Measurements from ENCODE around the gene ADPRS. TPM values are rescaled to one million over a fixed set of nuclear protein-coding genes. Genes with fewer than 3 reads are reported as not detected.

Gene ADPRS
- total RNA-seq, 5 donors from 2014 or later (not counting 1 experiment from before 2014, with no cell fraction given), result 19.0 to 30.2 (median 28.1) TPM

GRCh38 chr1:36081926-36082485 lies 6.7 kb upstream of the ADPRS start:
- no peak overlapping the region for H3K4me3 ChIP-seq (ENCODE audit: control insufficient read depth in 1 of 2, extremely low read depth in 1 of 2, low read length in 1 of 2)
- ATAC-seq (replicated peaks in 1 of 4) (no peak), DNase-seq (no peak)
- Mint-ChIP-seq H3K9me3 (no peaks in the 10 kb centered on the region), H3K27me3 (peaks cover 23 to 44% of the 10 kb centered on the region in 2 donors), H3K27ac (no peak overlapping the region), H3K4me3 (no peak overlapping the region), H3K36me3 (no peaks in the 10 kb centered on the region), H3K4me1 (peaks cover 3 to 5% (median 3%) of the 10 kb centered on the region in 3 donors)
- peaks cover 0 to 50% of the 10 kb centered on the region in 2 experiments for H3K27me3 ChIP-seq (replicated peaks in 1 of 2; ENCODE audit: control insufficient read depth in 2 of 2, extremely low read depth in 1 of 2, insufficient read depth in 2 of 2, low read length in 1 of 2)
- POLR2A ChIA-PET, result no interaction called here
- H3K36me3 ChIP-seq (ENCODE audit: control insufficient read depth in 2 of 2, extremely low read depth in 1 of 2, insufficient read depth in 1 of 2, low read length in 1 of 2), result no peaks in the 10 kb centered on the region
- WGBS (ENCODE audit: insufficient coverage), result no CpG with 5 or more reads among the region's 3 CpGs
- H3K4me1 ChIP-seq (ENCODE audit: control insufficient read depth in 1 of 2, extremely low read depth in 1 of 2, insufficient read depth in 2 of 2, low read length in 2 of 2), result peaks cover 0 to 7% of the 10 kb centered on the region in 2 experiments
- CTCF ChIA-PET, result no interaction called here
- H3K9me3 ChIP-seq, result no peaks in the 10 kb centered on the region
- no peak overlapping the region for H3K27ac ChIP-seq (ENCODE audit: low read length)

DNA sequence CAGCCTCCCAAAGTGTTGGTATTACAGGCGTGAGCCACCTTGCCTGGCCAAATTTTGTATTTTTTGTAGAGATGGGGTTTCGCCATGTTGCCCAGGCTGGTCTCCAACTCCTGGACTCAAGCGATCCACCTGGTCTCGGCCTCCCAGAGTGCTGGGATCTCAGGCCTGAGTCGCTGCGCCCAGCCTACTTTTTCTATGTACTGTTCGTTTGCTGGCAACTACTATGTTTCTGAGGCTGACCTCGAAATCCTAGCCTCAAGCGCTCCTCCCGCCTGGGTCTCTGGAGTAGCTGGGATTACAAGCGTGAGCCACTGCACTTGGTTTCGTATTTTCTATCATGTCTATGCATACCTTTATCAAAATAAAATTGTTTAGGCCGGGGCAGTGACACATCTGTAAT lies 5.5 kb upstream of the ADPRS start:
- no peaks in the 10 kb centered on the region for H3K36me3 ChIP-seq (ENCODE audit: control insufficient read depth in 2 of 2, extremely low read depth in 1 of 2, insufficient read depth in 1 of 2, low read length in 1 of 2)
- no peak overlapping the region for H3K27ac ChIP-seq (ENCODE audit: low read length)
- peak overlapping the region in 1 of 3 donors; percentile 17 for H3K4me3 Mint-ChIP-seq
- ChIA-PET POLR2A (no interaction called here), CTCF (no interaction called here)
- H3K4me3 ChIP-seq (ENCODE audit: control insufficient read depth in 1 of 2, extremely low read depth in 1 of 2, low read length in 1 of 2), result no peak overlapping the region
- ATAC-seq (replicated peaks in 1 of 4) (no peak), DNase-seq (no peak)
- no peaks in the 10 kb centered on the region for H3K36me3 Mint-ChIP-seq
- H3K4me1 Mint-ChIP-seq, result peaks cover 5 to 8% (median 6%) of the 10 kb centered on the region in 3 donors
- H3K9me3 ChIP-seq, result no peaks in the 10 kb centered on the region
- peaks cover 0 to 12% of the 10 kb centered on the region in 2 experiments for H3K4me1 ChIP-seq (ENCODE audit: control insufficient read depth in 1 of 2, extremely low read depth in 1 of 2, insufficient read depth in 2 of 2, low read length in 2 of 2)
- H3K27me3 Mint-ChIP-seq, result peaks cover 23 to 45% of the 10 kb centered on the region in 2 donors
- WGBS (ENCODE audit: insufficient coverage), result 85% methylated on average over 9 of the region's 13 CpGs
- peaks cover 0 to 60% of the 10 kb centered on the region in 2 experiments for H3K27me3 ChIP-seq (replicated peaks in 1 of 2; ENCODE audit: control insufficient read depth in 2 of 2, extremely low read depth in 1 of 2, insufficient read depth in 2 of 2, low read length in 1 of 2)
- H3K9me3 Mint-ChIP-seq, result no peaks in the 10 kb centered on the region
- H3K27ac Mint-ChIP-seq, result no peak overlapping the region

DNA sequence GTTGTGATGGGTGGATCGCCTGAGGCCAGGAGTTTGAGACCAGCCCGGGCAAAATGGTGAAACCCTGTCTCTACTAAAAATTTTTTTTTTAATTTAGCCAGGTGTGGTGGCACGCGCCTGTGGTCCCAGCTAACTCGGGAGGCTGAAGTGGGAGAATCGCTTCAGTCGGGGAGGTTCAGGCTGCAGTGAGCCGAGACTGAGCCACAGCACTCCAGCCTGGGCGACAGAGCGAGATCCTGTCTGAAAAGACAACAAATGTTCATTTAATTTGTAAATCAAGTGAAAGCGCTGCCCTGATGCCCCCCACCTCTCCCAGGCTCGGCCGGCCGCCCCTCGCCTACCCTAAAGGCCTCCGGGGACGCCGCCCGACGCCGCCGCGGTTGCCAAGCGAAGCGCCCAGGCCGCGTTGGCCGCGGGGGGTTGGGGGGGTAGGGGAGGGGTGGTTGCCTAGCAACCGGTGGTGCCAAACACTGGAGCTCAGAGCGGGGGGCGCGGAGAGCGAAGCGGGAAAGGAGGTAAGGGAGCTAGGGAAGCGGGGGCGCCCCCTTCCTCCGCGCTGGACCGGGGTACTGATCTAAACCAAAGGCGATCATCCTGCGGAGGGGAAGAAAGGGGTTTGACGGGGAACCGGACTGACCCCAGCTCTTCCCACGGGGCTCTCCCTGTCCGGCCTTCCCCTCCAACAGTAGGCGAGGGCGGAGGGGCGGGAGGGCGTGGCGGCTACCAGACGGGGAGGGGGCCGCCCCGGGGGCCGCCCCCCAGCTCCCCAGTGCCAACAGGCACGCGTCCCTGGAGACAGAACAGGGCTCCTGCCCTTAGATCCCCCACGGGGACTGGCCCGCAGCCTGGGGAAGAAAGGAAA lies 4.8 kb upstream of the ADPRS start, which contains the start of gene TEKT2:
Gene TEKT2 (plus strand): TSS at position 460 of the 862 bp plus-strand sequence. CDS start 828 bp downstream, outside the sequence.
- H3K4me1 ChIP-seq (ENCODE audit: control insufficient read depth in 1 of 2, extremely low read depth in 1 of 2, insufficient read depth in 2 of 2, low read length in 2 of 2), result peaks cover 0 to 16% of the 10 kb centered on the region in 2 experiments
- peak within 1 kb of the TSS in 2 of 3 donors; percentile 17 for H3K4me3 Mint-ChIP-seq
- DNase-seq, result peak in 3 of 35 experiments; percentile 17 to 33 (median 24)
- no peaks in the 10 kb centered on the region for H3K9me3 Mint-ChIP-seq
- POLR2A ChIA-PET, result no interaction called here
- no peak within 1 kb of the TSS for H3K4me3 ChIP-seq (ENCODE audit: control insufficient read depth in 1 of 2, extremely low read depth in 1 of 2, low read length in 1 of 2)
- H3K27me3 Mint-ChIP-seq, result peaks cover 23 to 45% of the 10 kb centered on the region in 2 donors
- WGBS (ENCODE audit: insufficient coverage), result 15% methylated on average over 50 of the region's 59 CpGs
- no peak within 1 kb of the TSS for H3K27ac Mint-ChIP-seq
- no peaks in the 10 kb centered on the region for H3K36me3 ChIP-seq (ENCODE audit: control insufficient read depth in 2 of 2, extremely low read depth in 1 of 2, insufficient read depth in 1 of 2, low read length in 1 of 2)
- H3K27ac ChIP-seq (ENCODE audit: low read length), result no peak within 1 kb of the TSS
- CTCF ChIA-PET, result interaction anchor here in 1 of 2 donors (0.6 kb wide), 1 partner anchor 585 kb away, joined by 4 read pairs; no protein-coding TSS in a partner anchor
- no peaks in the 10 kb centered on the region for H3K9me3 ChIP-seq
- no peaks in the 10 kb centered on the region for H3K36me3 Mint-ChIP-seq
- no peak for ATAC-seq (replicated peaks in 1 of 4)
- peaks cover 0 to 60% of the 10 kb centered on the region in 2 experiments for H3K27me3 ChIP-seq (replicated peaks in 1 of 2; ENCODE audit: control insufficient read depth in 2 of 2, extremely low read depth in 1 of 2, insufficient read depth in 2 of 2, low read length in 1 of 2)
- peaks cover 5 to 8% (median 8%) of the 10 kb centered on the region in 3 donors for H3K4me1 Mint-ChIP-seq

DNA sequence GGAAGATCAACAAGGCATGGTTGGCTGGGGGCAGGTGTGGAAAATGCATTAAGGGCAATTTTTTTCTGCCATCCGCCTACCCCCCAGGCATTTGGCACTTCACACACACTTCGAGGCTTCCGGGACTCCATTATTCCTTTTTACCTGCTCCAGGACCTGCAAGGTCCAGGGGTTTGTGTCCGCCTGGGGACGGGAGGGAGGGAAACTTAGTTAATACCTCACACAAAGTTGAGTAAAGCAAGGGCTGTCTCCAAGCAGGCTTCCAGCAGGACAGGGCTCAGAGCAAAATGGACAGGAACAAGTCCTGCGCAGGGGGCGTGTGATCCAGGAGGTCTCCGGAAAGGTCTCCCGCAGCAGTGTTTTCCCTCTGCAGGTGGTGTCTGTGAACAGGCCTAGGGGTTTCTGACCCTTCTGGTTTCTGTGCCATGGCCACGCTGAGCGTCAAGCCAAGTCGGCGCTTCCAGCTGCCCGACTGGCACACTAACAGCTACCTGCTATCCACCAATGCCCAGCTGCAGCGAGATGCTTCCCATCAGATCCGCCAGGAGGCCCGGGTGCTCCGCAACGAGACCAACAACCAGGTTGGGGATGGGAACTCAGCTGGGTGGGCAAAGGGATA lies 4.1 kb upstream of the ADPRS start:
- Histone ChIP-seq H3K4me3 (ENCODE audit: control insufficient read depth in 1 of 2, extremely low read depth in 1 of 2, low read length in 1 of 2) (no peak overlapping the region), H3K9me3 (no peaks in the 10 kb centered on the region), H3K4me1 (ENCODE audit: control insufficient read depth in 1 of 2, extremely low read depth in 1 of 2, insufficient read depth in 2 of 2, low read length in 2 of 2) (peaks cover 4 to 21% of the 10 kb centered on the region in 2 experiments), H3K27me3 (replicated peaks in 1 of 2; ENCODE audit: control insufficient read depth in 2 of 2, extremely low read depth in 1 of 2, insufficient read depth in 2 of 2, low read length in 1 of 2) (peaks cover 0 to 56% of the 10 kb centered on the region in 2 experiments), H3K27ac (ENCODE audit: low read length) (no peak overlapping the region), H3K36me3 (ENCODE audit: control insufficient read depth in 2 of 2, extremely low read depth in 1 of 2, insufficient read depth in 1 of 2, low read length in 1 of 2) (no peaks in the 10 kb centered on the region)
- WGBS (ENCODE audit: insufficient coverage), result 87% methylated on average over 13 of the region's 19 CpGs
- Mint-ChIP-seq H3K27ac (no peak overlapping the region), H3K9me3 (no peaks in the 10 kb centered on the region), H3K4me1 (peaks cover 10 to 13% (median 13%) of the 10 kb centered on the region in 3 donors), H3K36me3 (no peaks in the 10 kb centered on the region), H3K4me3 (peak overlapping the region in 2 of 3 donors; percentile 17), H3K27me3 (peaks cover 23 to 45% of the 10 kb centered on the region in 2 donors)
- DNase-seq, result no peak
- POLR2A ChIA-PET, result no interaction called here
- no peak for ATAC-seq (replicated peaks in 1 of 4)
- CTCF ChIA-PET, result interaction anchor here in 1 of 2 donors (0.7 kb wide), 1 partner anchor 39 kb away, joined by 5 read pairs; no protein-coding TSS in a partner anchor

GRCh38 chr1:36085126-36085525 lies 3.6 kb upstream of the ADPRS start:
- Histone ChIP-seq H3K9me3 (no peaks in the 10 kb centered on the region), H3K4me3 (ENCODE audit: control insufficient read depth in 1 of 2, extremely low read depth in 1 of 2, low read length in 1 of 2) (no peak overlapping the region), H3K4me1 (ENCODE audit: control insufficient read depth in 1 of 2, extremely low read depth in 1 of 2, insufficient read depth in 2 of 2, low read length in 2 of 2) (peaks cover 8 to 27% of the 10 kb centered on the region in 2 experiments), H3K27ac (ENCODE audit: low read length) (no peak overlapping the region), H3K36me3 (ENCODE audit: control insufficient read depth in 2 of 2, extremely low read depth in 1 of 2, insufficient read depth in 1 of 2, low read length in 1 of 2) (no peaks in the 10 kb centered on the region), H3K27me3 (replicated peaks in 1 of 2; ENCODE audit: control insufficient read depth in 2 of 2, extremely low read depth in 1 of 2, insufficient read depth in 2 of 2, low read length in 1 of 2) (peaks cover 0 to 56% of the 10 kb centered on the region in 2 experiments)
- no peak for DNase-seq
- no CpG with 5 or more reads among the region's 9 CpGs for WGBS (ENCODE audit: insufficient coverage)
- H3K4me1 Mint-ChIP-seq, result peaks cover 15 to 18% (median 18%) of the 10 kb centered on the region in 3 donors
- peaks cover 23 to 45% of the 10 kb centered on the region in 2 donors for H3K27me3 Mint-ChIP-seq
- H3K36me3 Mint-ChIP-seq, result no peaks in the 10 kb centered on the region
- ATAC-seq (replicated peaks in 1 of 4), result no peak
- CTCF ChIA-PET, result interaction anchor here in 1 of 2 donors (0.7 kb wide), 1 partner anchor 38 kb away, joined by 5 read pairs; no protein-coding TSS in a partner anchor
- POLR2A ChIA-PET, result no interaction called here
- H3K27ac Mint-ChIP-seq, result no peak overlapping the region
- no peaks in the 10 kb centered on the region for H3K9me3 Mint-ChIP-seq
- no peak overlapping the region for H3K4me3 Mint-ChIP-seq

All from T-cell (primary cell).